Glomerular endothelial cell (primary cell): Measurements from ENCODE around the gene TRAPPC12. TPM values are rescaled to one million over a fixed set of nuclear protein-coding genes. Genes with fewer than 3 reads are reported as not detected.
"Not testable (repeated sequence)": the region's sequence is repeated elsewhere in the genome, so short reads cannot be mapped to it uniquely, and the experiment has no call there.

Experiments used
- DNase-seq: peaks from one replicate; pipeline ENCODE4 v3.0.0-alpha.2; 2011; ENCODE audit warnings: low read depth, low spot score; ENCODE audit errors: extremely low read depth
- total RNA-seq: library from RNA; depleted of rRNA; stranded (reverse); fragments of >200 nt; gene quantifications from 2 replicates; pipeline ENCODE4 v1.2.3, GENCODE V29; 2015

The TRAPPC12 gene
- total RNA-seq, 1 donor from 2014 or later = 76.0 TPM

DNA sequence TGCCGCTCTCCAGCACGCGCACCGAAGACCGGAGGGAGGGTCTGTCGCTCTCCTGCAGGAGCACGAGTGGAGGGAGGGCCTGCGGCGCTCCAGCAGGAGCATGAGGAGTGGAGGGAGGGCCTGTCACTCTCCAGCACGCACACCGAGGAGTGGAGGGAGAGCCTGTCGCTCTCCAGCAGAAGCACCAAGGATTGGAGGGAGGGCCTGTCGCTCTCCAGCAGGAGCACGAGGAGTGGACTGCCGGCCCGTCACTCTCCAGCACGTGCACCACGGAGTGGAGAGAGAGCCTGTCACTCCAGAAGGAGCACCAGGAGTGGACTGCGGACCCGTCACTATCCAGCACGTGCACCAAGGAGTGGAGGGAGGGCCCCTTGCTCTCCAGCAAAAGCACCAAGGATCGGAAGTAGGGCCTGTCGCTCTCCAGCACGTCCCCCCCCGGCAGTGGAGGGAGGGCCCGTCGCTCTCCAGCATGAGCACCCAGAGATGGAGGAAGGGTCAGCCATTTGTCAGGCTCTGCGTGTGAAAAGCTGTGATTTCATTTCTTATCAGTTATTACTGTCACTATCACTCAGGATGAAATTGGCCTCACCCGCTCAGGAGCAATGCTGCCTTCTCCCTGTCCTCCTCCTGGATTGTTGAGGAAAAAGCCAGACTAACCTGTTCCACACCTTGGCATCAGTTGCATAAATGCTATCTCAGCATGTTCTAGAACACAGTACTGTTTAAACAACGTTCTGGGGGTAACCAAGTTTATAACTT, 103.9 kb downstream of the TRAPPC12 start:
- no peak for DNase-seq

DNA sequence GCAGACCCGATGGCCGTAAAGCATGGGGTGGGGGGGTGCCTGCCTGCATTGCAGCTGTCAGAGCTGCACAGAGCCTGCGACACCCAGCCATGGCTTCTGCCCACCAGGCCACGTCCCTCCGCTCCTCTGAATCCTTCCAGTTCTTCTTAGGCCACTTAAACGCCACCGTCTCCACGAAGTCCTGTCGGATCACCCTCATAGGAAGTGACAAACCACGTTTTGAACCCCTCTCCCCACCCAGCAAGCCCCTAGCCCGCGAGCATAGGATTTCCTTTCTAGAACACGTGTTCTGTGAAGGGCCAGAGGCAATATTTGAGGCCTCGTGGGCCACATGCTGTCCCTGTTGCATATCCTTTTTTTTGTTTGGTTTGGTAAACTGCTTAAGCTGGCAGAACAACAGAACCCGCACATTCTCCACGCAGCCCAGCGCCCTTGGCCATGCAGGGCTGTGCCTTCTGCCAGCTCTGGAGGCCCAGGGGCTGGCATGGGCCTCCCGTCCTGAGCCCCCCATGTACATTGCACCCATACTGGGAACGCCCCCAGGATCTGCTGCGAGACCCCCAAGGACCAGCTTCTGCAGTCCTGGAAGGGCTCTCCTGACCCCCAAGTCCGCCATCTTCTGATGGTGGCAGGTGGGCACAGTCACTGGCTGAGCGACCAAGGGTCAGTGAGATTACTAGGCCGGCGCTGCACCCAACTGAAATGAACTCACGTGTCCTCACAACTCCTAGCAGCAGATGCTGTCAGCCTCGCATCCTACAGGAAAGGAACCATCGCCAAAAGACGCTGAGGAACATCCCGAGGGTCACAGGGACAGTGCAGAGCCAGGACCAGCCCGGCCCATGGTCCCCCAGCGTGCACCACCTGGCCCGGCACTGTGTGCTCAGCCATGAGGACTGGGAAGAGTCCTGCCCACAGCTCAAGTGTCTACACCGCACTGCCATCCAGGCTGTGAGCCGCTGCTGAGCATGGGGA, 104.8 kb downstream of the TRAPPC12 start:
- no peak for DNase-seq

DNA sequence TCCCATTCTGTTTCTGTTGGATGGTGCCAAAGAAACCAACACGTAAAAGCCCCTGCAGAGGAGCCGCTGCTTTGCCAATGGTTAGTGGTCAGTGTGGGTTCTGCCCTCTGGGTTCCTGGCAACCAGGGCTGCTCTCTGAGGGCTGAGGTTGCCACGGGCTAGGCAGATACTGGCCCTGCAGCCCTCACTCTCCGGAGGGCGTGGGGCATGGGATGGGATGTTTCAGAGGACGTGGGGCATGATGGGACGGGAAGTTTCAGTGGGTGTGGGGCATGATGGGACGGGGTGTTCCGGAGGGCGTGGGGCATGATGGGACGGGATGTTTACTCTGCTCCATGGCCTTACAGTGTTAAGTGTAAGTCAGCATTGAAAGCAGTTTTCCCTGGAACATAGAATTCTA, 105.7 kb downstream of the TRAPPC12 start:
- no peak for DNase-seq

DNA sequence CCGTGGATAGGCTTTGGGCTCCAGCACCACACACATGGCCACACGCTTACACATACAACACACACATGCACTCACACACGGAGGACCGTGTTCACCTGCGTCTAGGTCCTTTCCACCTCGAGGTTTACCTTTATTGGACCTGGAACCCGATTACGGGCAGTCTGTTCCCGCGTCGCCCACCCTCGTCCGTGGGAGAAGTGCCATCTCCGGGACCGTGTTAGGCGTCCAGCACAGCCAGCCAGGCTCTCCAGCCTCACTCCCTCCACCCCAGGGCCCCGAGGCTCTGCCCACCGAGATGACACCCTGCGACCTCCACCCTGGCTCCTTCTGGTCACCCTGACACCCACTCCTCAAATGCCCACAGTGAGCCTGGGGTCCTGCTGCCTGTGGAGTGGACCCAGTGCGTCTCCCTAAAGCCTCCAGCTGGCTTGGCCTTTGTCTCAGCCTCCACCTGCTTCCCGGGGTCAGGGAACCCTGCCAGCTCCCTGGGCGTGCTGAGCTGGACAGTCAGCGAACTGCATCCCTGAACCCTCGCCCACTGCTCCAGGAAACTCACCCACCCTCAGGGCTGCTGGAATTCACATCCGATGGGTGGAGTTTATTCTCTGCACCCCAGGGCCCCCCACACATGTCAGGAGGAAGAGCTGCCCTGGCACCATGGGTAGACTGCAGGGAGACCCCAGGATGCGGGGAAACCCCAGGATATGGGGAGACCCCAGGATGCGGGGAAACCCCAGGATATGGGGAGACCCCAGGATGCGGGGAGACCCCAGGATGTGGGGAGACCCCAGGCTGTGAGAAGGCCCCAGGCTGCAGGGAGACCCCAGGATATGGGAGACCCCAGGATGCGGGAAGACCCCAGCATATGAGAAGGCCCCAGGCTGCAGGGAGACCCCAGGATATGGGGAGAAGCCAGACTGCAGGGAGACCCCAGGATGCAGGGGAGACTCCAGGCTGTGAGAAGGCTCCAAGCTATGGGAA, 106.8 kb downstream of the TRAPPC12 start:
- no peak for DNase-seq

DNA sequence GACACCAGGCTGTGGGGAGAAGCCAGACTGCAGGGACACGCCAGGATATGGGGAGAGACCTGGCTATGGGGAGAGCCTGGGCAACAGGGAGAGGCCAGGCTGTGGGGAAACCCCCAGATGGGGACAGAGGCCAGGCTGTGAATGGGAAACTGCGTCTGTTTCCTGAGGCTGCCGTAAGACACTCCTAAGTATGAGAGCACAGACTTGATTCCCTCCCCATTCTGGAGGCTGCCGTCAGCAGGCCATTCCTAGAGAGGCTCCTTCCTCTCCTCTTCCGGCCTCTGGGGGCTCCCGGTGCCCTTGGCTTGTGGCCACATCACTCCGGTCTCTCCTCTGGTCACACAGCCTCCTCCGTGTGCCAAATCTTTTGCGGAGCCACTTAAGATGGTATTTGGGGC, 107.5 kb downstream of the TRAPPC12 start:
- DNase-seq = no peak

DNA sequence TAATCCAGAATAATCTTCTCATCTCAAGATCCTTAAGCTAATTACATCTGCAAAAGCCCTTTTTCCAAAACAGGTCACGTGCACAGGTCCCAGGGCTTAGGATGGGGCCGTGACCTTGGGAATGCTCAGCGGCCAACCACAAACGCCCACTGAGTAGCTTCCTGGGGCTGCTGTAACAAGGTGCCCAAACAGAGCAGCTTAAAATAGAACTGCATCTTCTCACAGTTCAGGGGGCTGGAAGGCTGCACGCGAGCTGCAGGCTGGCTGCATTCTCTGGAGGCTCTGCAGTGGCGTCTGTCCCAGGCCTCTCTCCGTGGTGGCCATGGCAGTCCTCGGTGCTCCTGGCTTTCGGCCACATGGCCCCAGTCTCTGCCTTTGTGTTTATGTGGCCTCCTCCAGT, 107.9 kb downstream of the TRAPPC12 start:
- no peak for DNase-seq

DNA sequence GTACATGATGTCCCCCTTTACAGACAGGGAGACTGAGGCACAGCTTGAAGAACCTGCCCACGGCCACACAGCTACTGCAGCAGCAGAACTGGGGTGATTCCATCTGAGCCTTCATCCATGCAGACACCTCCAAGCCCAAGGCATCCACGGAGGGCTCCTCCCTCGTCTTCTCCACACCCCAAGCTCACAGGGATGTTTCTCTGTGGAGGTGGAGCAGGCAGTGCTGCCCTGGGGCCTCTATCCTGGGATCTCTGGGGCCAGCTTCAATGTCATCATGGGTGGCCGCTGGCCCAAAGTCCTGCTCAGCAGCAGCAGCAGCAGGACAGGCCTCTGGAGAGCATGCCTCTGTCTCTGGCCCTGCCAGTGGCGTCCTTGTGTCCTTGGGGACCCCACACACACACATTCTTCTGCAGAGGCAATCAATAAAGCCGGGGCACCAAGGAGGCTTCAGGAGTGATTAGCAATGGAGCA, 108.6 kb downstream of the TRAPPC12 start:
- DNase-seq = no peak

DNA sequence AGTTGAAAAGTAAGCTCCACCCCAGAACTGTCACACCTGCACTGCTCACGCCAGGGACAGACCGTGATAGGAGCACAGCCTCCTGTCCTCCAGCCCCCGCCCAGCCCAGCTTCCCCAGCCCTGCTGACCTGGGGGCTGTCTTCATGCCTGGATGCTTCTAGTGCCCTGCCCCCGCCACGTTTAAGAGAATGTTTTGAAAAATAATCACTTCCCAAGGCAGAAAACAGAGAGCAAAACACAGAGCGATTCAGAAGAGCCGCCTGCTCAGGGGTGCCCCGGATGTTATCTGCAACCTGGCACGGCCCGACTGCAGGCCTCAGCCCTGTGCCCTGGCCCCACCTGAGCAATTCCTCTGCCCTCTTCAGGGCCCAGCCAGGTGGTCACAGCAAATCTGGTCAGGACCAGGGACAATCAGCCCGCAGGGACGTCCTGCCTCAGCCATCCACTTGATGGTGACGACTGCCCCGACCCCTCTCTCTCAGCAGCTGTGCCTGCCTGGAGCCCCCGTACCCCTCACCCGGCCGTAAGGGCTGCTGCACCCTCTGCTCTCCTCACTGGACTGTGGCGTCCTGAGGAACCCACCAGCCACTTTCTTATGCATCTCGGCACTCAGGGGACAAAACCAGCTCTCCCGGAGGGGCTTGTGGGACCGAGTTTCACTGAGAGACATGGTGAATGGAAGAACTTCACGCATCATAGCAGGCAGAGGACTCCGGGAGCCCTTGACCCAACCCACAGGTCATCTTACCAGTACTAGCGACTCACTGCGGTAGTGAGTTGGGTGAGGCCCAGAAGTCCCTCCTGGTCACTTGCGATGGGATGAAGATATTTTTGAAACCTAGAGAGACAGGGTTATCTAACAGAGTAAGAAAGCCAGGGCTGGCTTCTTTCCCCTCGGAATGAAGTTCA, 109.6 kb downstream of the TRAPPC12 start:
- DNase-seq = no peak

DNA sequence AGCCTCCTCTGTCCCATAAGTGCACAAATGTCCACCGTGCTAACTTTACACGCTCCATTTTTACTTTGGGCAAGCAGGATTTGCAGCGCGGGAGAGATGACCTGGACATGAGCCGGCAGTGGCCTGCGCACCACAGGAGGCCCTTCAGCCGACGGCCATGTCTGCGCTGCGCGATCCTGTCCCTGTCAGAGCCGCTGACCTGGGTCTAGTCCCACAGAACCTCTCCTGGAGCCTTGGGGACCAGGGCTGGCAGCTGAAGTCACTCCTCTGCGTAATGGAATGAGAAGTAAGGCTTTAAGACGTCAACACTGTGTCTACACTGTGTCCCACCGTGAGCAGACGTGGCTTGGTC, 110.2 kb downstream of the TRAPPC12 start:
- no peak for DNase-seq

DNA sequence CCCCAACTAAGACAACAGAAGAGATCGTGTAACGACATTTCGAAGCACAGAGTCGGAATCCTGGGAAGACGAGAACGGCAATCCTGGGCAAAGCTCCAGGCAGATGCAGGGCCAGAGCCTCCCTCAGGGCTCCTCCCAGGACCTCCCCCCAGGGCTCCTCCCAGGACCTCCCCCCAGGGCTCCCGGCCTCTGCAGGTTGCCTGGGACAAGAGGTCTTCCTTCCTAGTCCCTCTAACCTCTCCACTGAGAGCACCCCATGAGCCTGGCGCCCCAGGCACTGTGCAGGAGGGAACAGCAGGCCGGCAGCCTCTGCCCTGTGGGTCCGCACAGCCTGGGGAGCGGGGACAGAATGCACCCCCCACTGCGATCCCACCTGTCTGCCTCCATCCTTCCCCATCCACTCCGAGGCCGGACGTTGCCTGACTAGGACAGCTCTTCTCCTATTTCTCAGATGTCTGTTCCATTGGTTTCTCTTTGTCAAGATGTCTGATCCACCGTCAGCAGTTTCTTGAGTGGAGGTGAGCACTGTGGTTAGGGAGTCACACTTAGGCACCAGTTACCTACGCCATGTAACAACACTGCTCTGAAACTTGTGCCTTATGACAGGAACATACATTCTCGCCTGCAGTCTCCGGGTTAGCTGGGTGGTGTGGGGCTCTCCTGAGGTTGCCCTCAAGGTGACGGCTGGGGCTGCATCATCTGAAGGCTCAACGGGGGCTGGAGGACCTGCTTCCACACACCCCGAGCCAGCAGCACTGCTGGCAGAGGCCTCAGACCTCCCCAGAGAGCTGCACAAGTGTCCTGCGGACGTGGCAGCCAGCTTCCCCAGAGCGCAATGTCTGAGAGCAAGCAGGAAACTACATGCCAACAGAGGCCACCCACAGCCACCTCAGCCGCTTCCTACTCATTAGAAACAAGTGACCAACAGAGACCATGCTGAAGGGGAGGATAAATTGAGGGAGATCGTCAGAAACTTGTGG, 111.0 kb downstream of the TRAPPC12 start:
- DNase-seq = no peak

DNA sequence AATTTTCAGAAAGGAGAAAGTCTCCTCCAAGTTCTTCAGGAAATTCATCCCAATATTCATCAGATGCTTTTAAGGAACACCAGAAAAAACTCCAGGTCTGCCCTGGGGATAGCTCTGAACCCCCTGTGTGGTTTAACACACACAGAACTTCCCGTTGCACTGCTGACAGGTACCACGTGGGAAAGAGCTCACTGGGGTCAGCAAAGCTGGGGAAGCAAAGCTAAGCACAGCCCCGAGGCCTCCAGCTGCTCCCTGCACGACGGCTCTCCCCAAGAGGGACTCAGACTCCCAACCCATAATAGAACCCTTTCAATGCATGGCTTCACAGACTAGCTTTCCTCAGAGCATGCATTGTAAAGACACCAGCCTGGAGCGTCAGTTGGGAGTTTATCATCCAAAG, 111.8 kb downstream of the TRAPPC12 start:
- no peak for DNase-seq

DNA sequence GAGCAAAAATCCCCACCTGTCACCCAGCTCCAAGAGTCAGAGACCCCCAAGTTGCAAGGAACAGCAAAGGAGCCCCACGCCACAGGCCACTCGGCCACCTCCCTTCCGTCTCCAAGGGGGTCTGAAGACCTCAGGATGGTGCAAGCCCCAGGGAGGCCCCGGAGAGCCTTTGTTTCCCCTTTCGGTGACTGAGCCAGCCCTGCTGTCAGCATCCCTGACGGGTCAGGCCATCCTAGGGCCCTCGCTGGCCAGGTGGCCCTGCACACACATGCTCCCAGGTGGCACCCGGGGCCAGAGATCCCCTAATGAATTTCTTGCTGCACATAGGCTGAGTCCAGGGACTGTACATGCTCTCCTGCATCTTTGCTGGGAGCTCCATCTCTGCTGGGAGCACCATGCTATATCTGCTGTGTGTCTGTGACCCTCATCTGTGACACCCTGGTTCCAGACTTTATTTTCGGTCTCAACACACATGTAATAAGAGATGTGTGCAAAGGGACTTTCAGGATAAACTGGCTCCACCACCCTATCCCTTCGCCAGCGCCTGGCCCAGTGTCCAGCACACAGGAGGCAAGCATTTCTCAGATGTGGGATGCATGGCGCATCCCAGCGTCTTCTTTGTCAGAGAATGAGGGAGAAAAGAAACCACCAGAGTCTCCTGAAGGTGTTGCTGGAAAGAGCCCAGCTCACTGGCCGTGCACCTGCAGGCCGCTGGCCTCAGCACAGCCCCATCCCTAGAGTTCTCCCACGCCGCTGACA, 112.4 kb downstream of the TRAPPC12 start:
- DNase-seq = no peak

DNA sequence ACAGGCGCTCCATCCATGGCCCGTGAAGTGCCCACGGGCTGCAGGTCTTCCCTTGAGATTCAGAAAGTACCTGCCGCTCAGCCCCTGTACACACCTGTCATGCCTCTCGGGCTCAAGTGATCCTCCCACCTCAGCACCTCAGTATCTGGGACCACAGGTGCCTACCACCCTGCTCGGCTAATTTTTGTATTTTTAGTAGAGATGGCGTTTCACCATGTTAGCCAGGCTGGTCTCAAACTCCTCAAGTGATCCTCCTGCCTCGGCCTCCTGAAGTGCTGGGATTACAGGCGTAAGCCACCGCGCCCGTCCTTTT, 112.9 kb downstream of the TRAPPC12 start:
- not testable (repeated sequence) for DNase-seq

DNA sequence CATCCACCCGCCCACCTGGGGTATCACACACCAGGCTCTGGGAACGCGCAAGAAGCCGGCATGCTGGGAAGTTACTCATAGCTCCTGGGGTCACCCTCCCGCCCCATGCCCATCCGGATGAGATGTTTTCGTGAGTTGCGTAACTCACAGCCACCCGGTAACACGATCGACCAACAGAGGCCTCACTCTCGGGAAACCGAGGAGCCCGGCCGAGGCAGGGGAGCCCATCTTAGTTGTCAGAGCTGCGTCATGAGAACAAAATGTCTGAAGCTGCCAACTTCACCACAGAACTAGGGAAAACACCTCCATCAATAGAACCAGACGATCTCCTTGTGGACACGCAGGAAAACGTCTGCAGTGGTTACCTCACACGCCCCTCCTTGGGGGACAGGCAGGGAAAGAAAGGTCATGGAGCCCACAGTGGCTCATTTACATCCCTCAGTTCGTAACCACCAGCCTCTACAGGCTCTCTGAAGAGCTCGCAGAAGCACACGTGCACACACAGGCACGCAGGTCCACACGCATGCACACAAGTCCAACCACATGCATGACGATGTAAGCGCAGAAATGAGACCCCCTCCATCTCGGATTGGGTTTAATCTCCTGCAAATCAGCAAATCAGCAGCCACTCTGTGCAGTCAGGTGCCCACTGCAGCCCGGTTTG, 113.6 kb downstream of the TRAPPC12 start:
- no peak for DNase-seq

DNA sequence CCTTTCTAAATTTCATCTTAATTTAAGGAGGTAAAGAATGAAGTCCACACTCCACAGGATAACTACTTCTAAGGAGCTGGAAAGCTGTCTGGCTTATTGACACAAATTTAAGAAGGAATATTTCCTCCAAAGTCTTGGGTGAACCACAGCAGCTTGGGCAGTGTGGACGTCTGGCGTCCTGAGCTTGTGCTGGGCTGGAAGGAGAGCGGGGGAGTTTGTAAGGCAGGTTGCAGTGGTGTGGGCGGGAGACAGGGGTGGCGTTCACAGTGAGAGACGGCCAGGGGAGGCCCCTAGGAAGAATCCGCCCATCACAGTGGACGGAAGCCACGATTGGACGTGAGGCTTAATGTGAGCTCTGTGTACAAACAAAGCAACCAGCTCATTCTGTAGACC, 114.1 kb downstream of the TRAPPC12 start:
- DNase-seq = no peak

DNA sequence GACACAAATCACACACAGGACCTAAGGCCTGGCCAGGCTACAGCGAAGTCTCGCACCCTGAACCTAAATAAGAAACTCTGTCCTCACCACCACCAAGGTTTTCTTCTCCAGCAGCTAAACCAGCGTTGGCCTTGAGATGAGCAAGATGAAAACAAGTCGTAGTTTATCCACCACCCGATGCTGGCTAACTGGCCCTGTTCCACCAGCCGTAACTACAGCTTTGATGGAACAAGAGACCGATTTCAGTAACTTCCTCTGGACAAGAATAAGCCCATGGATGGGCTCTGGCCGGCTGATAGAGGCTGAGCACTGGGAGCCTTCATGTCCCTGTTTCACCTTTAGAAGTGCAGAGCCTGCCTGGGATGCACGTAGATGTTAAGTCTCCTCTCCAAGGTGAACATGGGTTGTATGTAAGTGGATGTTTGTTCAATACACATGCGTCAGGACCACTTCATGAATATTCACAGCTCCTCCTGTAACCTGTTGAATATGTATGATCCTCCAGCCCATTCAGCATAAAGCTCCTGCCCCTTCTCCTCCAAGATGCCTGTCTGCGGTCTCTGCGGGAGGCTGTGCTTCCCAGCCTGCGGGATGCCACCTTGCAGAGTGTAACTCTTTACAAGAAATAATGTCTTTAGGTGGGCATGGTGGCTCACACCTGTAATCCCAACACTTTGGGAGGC, 115.6 kb downstream of the TRAPPC12 start:
- no peak for DNase-seq

DNA sequence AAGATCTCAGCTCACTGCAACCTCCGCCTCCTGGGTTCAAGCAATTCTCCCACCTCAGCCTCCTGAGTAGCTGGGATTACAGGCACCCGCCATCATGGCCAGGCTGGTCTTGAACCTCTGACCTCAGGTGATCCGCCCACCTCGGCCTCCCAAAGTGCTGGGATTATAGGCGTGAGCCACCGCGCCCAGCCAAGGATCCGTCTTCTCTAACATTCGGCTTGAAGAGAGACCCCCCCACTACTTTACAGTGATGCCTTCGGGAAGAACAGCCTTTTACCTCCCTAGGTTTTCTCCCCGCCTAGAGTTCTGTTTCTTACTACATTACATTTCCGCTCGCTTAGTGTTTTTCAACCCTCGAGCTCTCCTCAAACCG, 117.2 kb downstream of the TRAPPC12 start:
- not testable (repeated sequence) for DNase-seq
